ENCODE results near the gene TMEM214.

TMEM214 gene

DNA sequence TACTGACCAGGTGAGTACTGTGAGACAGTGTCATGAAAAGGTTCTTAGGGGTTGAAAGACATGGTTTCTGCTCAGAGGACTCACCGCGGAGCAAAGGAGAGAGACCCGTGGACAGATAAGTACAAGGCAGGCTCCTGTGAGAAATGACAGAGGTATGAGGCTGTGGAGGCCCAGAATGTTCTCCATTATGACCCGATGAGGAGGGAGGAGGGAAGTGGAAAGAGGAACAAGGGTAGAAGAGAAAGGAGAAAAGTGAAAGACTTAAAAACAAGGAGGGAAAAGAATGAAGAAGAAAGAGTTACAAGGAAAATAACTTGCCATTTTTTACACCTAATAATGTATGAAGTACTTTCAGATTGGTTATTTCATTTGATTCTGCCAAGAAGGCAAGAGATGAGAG lies 32.5 kb upstream of the TMEM214 start:
- Histone ChIP-seq H3K27me3 (ENCODE audit: control insufficient read depth in 1 of 2, insufficient read depth in 2 of 2, low read length in 2 of 2) (no peaks in the 10 kb centered on the region), H3K4me3 (ENCODE audit: low read depth in 1 of 2, low read length in 2 of 2) (no peak overlapping the region), H3K9me3 (ENCODE audit: low read length) (no peaks in the 10 kb centered on the region), H3K36me3 (ENCODE audit: insufficient read depth, low read length) (no peaks in the 10 kb centered on the region), H3K9ac (ENCODE audit: low read length) (no peak overlapping the region), H3K27ac (ENCODE audit: low read depth, low read length) (no peak overlapping the region), H3K4me1 (ENCODE audit: insufficient read depth, low read length) (no peaks in the 10 kb centered on the region)

DNA sequence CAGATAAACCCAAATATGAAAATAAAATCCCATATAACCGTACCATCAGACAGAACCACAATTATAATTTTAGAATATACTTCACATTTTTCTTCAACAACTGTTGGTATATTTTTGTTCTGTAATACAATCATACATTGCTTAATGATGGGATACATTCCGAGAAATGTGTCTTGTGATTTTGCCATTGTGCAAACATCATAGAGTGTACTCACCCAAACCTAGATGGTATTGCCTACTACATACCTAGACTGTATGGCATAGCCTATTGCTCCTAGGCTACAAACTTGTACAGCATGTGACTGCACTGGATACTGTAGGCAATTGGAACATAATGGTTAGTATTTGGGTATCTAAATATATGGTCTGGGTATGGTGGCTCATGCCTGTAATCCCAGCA lies 31.8 kb upstream of the TMEM214 start:
- Histone ChIP-seq H3K27ac (ENCODE audit: low read depth, low read length) (no peak overlapping the region), H3K4me3 (ENCODE audit: low read depth in 1 of 2, low read length in 2 of 2) (no peak overlapping the region), H3K27me3 (ENCODE audit: control insufficient read depth in 1 of 2, insufficient read depth in 2 of 2, low read length in 2 of 2) (no peaks in the 10 kb centered on the region)

DNA sequence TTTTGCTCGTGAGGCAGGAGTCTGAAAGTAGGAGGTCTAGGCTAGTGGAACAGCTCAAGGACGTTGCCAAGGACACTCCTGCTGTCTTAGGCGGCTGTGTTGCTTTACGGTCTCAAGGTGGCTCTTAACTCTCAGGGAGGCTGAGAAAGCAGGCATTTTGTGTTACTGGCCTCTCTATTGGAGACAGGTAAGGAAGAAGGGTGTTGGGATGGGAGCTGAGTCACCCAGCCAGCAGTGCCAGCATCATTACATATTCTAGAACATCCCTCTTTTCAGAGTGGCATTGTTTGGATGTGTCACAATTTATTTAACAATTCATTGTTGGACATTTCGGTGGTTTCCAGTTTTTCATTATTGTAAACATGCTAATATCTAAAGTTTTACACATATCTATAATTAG lies 30.8 kb upstream of the TMEM214 start:
- H3K4me3 ChIP-seq (ENCODE audit: low read depth in 1 of 2, low read length in 2 of 2): no peak overlapping the region
- no peaks in the 10 kb centered on the region for H3K4me1 ChIP-seq (ENCODE audit: insufficient read depth, low read length)
- H3K9ac ChIP-seq (ENCODE audit: low read length): no peak overlapping the region

More for the DNA sequence above, 31.8 kb upstream of the TMEM214 start:
- no peaks in the 10 kb centered on the region for H3K9me3 ChIP-seq (ENCODE audit: low read length)
- no peaks in the 10 kb centered on the region for H3K4me1 ChIP-seq (ENCODE audit: insufficient read depth, low read length)
- H3K9ac ChIP-seq (ENCODE audit: low read length): no peak overlapping the region
- H3K36me3 ChIP-seq (ENCODE audit: insufficient read depth, low read length): no peaks in the 10 kb centered on the region

DNA sequence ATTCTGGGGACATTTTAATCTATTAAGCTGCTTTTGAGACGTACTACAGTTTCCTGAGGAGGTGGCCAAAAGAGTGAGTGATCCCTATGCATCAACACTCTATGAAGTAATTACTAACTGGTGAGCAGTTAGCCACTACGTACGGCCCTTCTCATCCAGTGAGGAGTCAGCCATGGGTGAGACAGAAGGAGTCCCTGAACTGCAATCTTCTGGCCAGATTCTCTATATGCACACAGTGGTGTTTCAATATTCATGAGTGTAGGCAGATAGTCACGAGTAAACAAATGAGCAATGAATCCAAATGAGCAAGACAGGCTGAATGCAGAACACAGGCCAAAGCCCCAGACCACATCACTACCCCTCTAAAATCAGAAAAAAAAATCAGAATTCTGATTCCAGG lies 29.8 kb upstream of the TMEM214 start:
- Histone ChIP-seq H3K36me3 (ENCODE audit: insufficient read depth, low read length) (no peaks in the 10 kb centered on the region), H3K4me1 (ENCODE audit: insufficient read depth, low read length) (no peaks in the 10 kb centered on the region), H3K27ac (ENCODE audit: low read depth, low read length) (no peak overlapping the region), H3K9me3 (ENCODE audit: low read length) (no peaks in the 10 kb centered on the region), H3K9ac (ENCODE audit: low read length) (no peak overlapping the region), H3K27me3 (ENCODE audit: control insufficient read depth in 1 of 2, insufficient read depth in 2 of 2, low read length in 2 of 2) (no peaks in the 10 kb centered on the region), H3K4me3 (ENCODE audit: low read depth in 1 of 2, low read length in 2 of 2) (no peak overlapping the region)

More for the DNA sequence above, 30.8 kb upstream of the TMEM214 start:
- Histone ChIP-seq H3K27ac (ENCODE audit: low read depth, low read length) (no peak overlapping the region), H3K36me3 (ENCODE audit: insufficient read depth, low read length) (no peaks in the 10 kb centered on the region), H3K9me3 (ENCODE audit: low read length) (no peaks in the 10 kb centered on the region), H3K27me3 (ENCODE audit: control insufficient read depth in 1 of 2, insufficient read depth in 2 of 2, low read length in 2 of 2) (no peaks in the 10 kb centered on the region)

DNA sequence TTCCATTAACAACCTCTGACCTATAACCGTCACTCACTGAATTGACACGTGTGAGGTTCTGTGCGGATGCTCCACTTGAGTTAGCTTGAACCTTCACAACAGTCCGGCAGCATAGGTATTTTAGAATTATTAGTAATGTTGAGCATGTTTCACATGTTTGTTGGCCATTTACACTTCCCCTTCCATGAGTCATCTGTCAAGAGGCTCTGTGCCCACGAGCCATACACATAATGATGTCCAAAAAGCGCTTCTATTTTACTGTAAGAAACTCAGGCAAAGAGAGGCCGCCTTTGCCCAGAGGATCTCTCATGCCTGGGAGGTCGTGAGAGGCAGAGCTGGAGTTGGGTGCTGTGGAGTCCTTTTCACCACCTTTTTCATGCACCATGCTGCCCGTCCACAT lies 28.9 kb upstream of the TMEM214 start:
- H3K9me3 ChIP-seq (ENCODE audit: low read length): no peaks in the 10 kb centered on the region
- H3K27ac ChIP-seq (ENCODE audit: low read depth, low read length): no peak overlapping the region
- no peaks in the 10 kb centered on the region for H3K27me3 ChIP-seq (ENCODE audit: control insufficient read depth in 1 of 2, insufficient read depth in 2 of 2, low read length in 2 of 2)
- H3K4me3 ChIP-seq (ENCODE audit: low read depth in 1 of 2, low read length in 2 of 2): no peak overlapping the region
- H3K4me1 ChIP-seq (ENCODE audit: insufficient read depth, low read length): no peaks in the 10 kb centered on the region
- H3K36me3 ChIP-seq (ENCODE audit: insufficient read depth, low read length): no peaks in the 10 kb centered on the region
- H3K9ac ChIP-seq (ENCODE audit: low read length): no peak overlapping the region

DNA sequence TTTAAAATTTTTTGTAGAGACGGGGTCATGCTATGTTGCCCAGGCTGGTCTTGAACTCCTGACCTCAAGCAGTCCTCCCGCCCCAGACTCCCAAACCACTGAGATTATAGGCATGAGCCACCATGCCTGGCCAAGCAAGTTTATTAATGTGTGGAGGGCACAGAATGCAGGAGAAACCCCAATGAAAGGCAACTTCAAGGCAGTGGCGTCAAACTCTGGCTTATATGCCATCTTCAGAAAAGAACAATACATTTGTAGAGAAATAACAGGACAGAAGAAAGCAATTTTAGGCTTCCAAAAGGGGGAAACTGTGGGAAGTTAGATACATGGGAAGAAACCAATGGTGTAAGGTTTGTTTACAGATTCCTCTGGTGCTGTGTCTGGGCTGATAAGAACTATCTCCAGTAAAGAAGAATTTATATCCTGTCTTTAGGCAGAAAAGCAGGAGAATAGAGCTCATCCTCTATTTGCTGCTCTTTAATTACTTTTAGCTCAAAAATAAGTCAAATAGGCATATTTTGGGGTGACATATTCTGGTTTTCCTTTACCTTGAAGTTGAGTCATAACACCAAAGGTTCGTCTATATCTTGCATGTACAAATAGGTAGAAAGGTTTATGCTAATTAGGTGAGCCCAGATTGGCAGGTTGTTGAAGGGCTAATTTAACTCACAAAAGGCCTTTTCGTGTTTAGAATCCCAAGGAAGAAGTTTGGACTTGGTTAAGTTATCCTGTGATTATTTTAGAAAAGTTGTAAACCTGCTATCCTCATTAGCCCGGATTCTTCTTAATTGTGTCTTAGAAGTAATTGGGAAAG lies 26.0 kb upstream of the TMEM214 start:
- no peak overlapping the region for H3K4me3 ChIP-seq (ENCODE audit: low read depth in 1 of 2, low read length in 2 of 2)
- no peak overlapping the region for H3K27ac ChIP-seq (ENCODE audit: low read depth, low read length)
- no peaks in the 10 kb centered on the region for H3K4me1 ChIP-seq (ENCODE audit: insufficient read depth, low read length)
- no peak overlapping the region for H3K9ac ChIP-seq (ENCODE audit: low read length)
- no peaks in the 10 kb centered on the region for H3K27me3 ChIP-seq (ENCODE audit: control insufficient read depth in 1 of 2, insufficient read depth in 2 of 2, low read length in 2 of 2)
- H3K9me3 ChIP-seq (ENCODE audit: low read length): no peaks in the 10 kb centered on the region
- no peaks in the 10 kb centered on the region for H3K36me3 ChIP-seq (ENCODE audit: insufficient read depth, low read length)

DNA sequence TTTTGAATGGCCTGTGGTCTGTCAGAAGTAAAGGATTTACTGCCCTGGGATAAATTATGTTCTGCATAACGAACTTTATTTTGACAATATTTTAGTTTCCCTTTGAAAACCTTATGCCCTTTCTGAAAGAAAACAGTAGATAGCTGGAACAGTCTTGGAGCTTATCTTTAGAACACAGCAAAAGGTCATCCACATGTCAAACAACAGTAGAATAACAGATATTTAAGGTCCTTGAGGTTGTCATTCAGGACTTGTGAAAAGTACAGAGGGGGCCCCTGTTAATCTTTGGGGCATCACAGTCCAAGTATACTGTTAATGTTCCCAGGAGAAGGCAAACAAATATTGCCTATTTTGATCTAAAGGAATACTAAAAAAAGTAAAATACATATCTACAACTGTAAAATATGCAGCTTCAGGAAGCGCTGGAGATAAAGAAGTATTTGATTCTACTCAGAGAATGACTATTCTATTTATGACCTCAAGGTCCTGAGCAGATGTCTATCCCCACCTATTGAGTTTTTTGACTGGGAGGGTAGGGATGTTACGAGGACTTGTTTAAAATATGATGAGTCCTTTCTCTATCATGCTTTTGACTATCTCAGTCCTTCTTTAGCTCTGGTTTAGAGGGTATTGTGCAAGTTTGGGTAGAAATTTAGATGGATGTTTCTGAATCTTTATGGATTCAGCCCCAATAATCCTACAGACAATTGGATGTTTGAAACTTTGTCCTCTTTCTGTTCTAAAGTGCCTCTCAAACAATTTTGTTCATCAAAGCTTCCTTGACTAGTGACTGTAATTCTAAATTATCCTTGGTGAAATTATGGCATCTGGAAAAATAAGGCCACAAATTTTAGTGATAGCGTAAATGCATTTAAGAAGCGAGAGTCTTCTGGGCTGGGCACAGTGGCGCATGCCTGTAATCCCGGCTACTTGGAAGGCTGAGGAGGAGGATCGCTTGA lies 25.1 kb upstream of the TMEM214 start:
- H3K36me3 ChIP-seq (ENCODE audit: insufficient read depth, low read length): no peaks in the 10 kb centered on the region
- H3K9me3 ChIP-seq (ENCODE audit: low read length): no peaks in the 10 kb centered on the region
- no peak overlapping the region for H3K27ac ChIP-seq (ENCODE audit: low read depth, low read length)
- no peak overlapping the region for H3K9ac ChIP-seq (ENCODE audit: low read length)
- no peak overlapping the region for H3K4me3 ChIP-seq (ENCODE audit: low read depth in 1 of 2, low read length in 2 of 2)
- H3K27me3 ChIP-seq (ENCODE audit: control insufficient read depth in 1 of 2, insufficient read depth in 2 of 2, low read length in 2 of 2): no peaks in the 10 kb centered on the region
- no peaks in the 10 kb centered on the region for H3K4me1 ChIP-seq (ENCODE audit: insufficient read depth, low read length)

DNA sequence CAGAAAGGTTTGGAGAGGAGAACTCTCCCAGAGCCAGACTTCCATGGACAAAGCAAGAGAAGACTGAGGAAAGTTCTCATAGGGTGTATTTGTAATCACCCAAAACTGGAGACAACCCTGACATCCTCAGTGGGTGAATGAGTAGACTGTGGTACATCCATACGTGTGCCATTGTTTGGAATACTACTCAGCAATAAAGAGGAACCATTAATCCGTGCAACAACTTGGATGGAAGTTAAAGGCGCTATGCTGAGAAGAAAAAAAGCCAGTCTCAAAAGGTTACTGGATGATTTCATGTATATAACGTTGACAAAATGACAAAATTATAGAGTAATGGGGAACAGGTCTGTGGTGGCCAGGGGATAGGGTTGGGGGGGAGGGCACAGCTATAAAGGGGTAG lies 24.1 kb upstream of the TMEM214 start:
- Histone ChIP-seq H3K27ac (ENCODE audit: low read depth, low read length) (no peak overlapping the region), H3K27me3 (ENCODE audit: control insufficient read depth in 1 of 2, insufficient read depth in 2 of 2, low read length in 2 of 2) (no peaks in the 10 kb centered on the region), H3K4me1 (ENCODE audit: insufficient read depth, low read length) (no peaks in the 10 kb centered on the region), H3K36me3 (ENCODE audit: insufficient read depth, low read length) (no peaks in the 10 kb centered on the region), H3K9ac (ENCODE audit: low read length) (no peak overlapping the region), H3K9me3 (ENCODE audit: low read length) (no peaks in the 10 kb centered on the region), H3K4me3 (ENCODE audit: low read depth in 1 of 2, low read length in 2 of 2) (no peak overlapping the region)

DNA sequence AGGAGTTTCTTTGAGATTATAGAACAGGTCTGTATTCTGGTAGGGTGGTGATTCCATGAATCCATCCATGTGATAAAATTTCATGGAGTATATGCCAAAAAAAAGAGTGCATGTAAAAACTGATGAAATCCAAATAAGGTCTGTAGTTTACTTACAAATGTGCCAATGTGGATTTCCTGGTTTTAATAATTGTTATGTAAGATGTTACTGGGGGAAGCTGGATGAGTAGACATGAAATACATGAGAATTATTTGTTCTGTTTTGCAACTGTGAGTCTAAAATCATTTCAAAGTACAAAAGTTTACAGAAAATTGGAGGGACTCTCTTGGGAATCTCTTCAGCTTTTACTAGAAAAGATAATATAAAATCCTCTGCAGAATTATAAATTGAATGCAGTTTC lies 23.7 kb upstream of the TMEM214 start:
- no peaks in the 10 kb centered on the region for H3K9me3 ChIP-seq (ENCODE audit: low read length)
- no peaks in the 10 kb centered on the region for H3K4me1 ChIP-seq (ENCODE audit: insufficient read depth, low read length)
- H3K9ac ChIP-seq (ENCODE audit: low read length): no peak overlapping the region
- H3K4me3 ChIP-seq (ENCODE audit: low read depth in 1 of 2, low read length in 2 of 2): no peak overlapping the region
- no peaks in the 10 kb centered on the region for H3K36me3 ChIP-seq (ENCODE audit: insufficient read depth, low read length)
- H3K27me3 ChIP-seq (ENCODE audit: control insufficient read depth in 1 of 2, insufficient read depth in 2 of 2, low read length in 2 of 2): no peaks in the 10 kb centered on the region
- H3K27ac ChIP-seq (ENCODE audit: low read depth, low read length): no peak overlapping the region

DNA sequence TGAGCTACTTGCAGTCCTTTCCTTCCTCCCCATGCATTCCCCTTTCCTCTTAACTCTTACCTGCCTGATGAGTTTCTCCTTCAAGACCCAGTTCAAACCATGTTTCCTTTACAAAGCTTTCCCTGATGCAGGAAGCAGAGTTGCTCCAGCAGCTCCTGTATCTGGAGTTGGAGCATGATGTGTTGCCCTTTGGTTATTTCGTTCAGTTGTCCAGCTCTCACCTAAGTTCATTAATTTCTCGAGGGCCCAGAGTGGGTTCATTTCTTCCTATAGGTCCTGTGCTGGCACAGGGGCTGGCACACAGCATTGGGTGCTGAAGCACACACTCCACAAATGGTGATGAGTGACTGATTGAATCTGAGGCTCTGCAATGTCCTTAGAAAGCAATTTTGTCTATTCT lies 23.0 kb upstream of the TMEM214 start:
- Histone ChIP-seq H3K9ac (ENCODE audit: low read length) (no peak overlapping the region), H3K4me1 (ENCODE audit: insufficient read depth, low read length) (no peaks in the 10 kb centered on the region), H3K4me3 (ENCODE audit: low read depth in 1 of 2, low read length in 2 of 2) (no peak overlapping the region), H3K27me3 (ENCODE audit: control insufficient read depth in 1 of 2, insufficient read depth in 2 of 2, low read length in 2 of 2) (no peaks in the 10 kb centered on the region), H3K27ac (ENCODE audit: low read depth, low read length) (no peak overlapping the region), H3K36me3 (ENCODE audit: insufficient read depth, low read length) (no peaks in the 10 kb centered on the region), H3K9me3 (ENCODE audit: low read length) (no peaks in the 10 kb centered on the region)

DNA sequence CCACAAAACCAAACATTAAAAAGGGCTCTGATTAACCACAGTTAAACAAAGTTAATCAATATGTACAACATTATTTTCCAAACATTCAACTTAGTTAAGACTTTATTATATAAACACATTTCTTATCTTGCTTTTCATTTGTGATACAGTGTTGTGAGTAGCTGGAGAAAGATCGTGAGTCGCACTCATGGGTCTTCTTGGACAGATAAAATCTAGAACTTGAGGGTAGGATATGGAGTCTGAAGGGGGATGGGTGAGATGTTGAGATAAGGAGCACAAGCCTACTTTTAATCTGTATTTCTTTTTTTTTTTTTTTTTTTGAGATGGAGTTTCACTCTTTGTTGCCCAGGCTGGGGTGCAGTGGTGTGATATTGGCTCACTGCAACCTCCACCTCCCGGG lies 22.6 kb upstream of the TMEM214 start:
- H3K27me3 ChIP-seq (ENCODE audit: control insufficient read depth in 1 of 2, insufficient read depth in 2 of 2, low read length in 2 of 2): no peaks in the 10 kb centered on the region
- H3K36me3 ChIP-seq (ENCODE audit: insufficient read depth, low read length): no peaks in the 10 kb centered on the region
- H3K9me3 ChIP-seq (ENCODE audit: low read length): no peaks in the 10 kb centered on the region
- no peak overlapping the region for H3K9ac ChIP-seq (ENCODE audit: low read length)
- no peaks in the 10 kb centered on the region for H3K4me1 ChIP-seq (ENCODE audit: insufficient read depth, low read length)
- H3K27ac ChIP-seq (ENCODE audit: low read depth, low read length): no peak overlapping the region
- H3K4me3 ChIP-seq (ENCODE audit: low read depth in 1 of 2, low read length in 2 of 2): no peak overlapping the region

All from muscle layer of colon (tissue), 2 donors.